LNCAP (cell line): ENCODE data around the gene RBM20.

ENCODE experiments used
- CTCF ChIP-seq: fragments of 450-650 bp; IDR thresholded peaks from 2 replicates; pipeline ENCODE4 v1.5.1; 2017; ENCODE audit warnings: mild to moderate bottlenecking

RBM20 gene

GRCh38 chr10:110859973-110860376, 215.8 kb downstream of the RBM20 start:
- no peak for TF ChIP-seq CTCF

GRCh38 chr10:110860576-110861241, 216.6 kb downstream of the RBM20 start:
- no peak for TF ChIP-seq CTCF

- TF ChIP-seq CTCF: no peak
Measured at GRCh38 chr10:110861476-110861875, 217.3 kb downstream of the RBM20 start.

GRCh38 chr10:110861930-110862649, 218.0 kb downstream of the RBM20 start:
- no peak for TF ChIP-seq CTCF

- TF ChIP-seq CTCF: no peak
Measured at GRCh38 chr10:110862961-110863360, 218.8 kb downstream of the RBM20 start.

- no peak for TF ChIP-seq CTCF
Measured at GRCh38 chr10:110863361-110863760, 219.2 kb downstream of the RBM20 start.

- TF ChIP-seq CTCF: no peak
Measured at GRCh38 chr10:110863956-110864355, 219.8 kb downstream of the RBM20 start.
